Choroid plexus epithelial cell (primary cell): ENCODE results near the gene CPEB1.

ENCODE experiments used
- DNase-seq: peaks from one replicate; pipeline ENCODE4 v3.0.0-alpha.2; 2010; ENCODE audit warnings: low read depth
- H3K4me3 ChIP-seq: 2 replicates; pipeline ENCODE4 v1.5.1; 2011; ENCODE audit warnings: low read depth, mild to moderate bottlenecking, control low read depth, low read length, moderate library complexity
- CTCF ChIP-seq: conservative IDR thresholded peaks from 2 replicates; pipeline ENCODE4 v1.5.1; 2011; ENCODE audit warnings: low read depth, mild to moderate bottlenecking, control low read depth, inconsistent platforms, low read length, moderate library complexity

CPEB1 gene

GRCh38 chr15:82643992-82644391 is 3.2 kb downstream of the CPEB1 start:
- peak; percentile 12 for DNase-seq
- no peak for TF ChIP-seq CTCF
- no peak overlapping the region for H3K4me3 ChIP-seq

GRCh38 chr15:82642656-82643055 is 4.5 kb downstream of the CPEB1 start:
- H3K4me3 ChIP-seq = no peak overlapping the region
- DNase-seq = no peak
- no peak for TF ChIP-seq CTCF

- DNase-seq = no peak
- no peak for TF ChIP-seq CTCF
- H3K4me3 ChIP-seq = no peak overlapping the region
Measured at GRCh38 chr15:82641129-82641798, 5.9 kb downstream of the CPEB1 start.

GRCh38 chr15:82640672-82641071 is 6.5 kb downstream of the CPEB1 start:
- no peak for DNase-seq
- no peak overlapping the region for H3K4me3 ChIP-seq
- no peak for TF ChIP-seq CTCF

GRCh38 chr15:82635798-82636197 is 11.4 kb downstream of the CPEB1 start:
- DNase-seq = no peak
- no peak for TF ChIP-seq CTCF
- H3K4me3 ChIP-seq = no peak overlapping the region

- no peak for TF ChIP-seq CTCF
- H3K4me3 ChIP-seq = no peak overlapping the region
- DNase-seq = no peak
Measured at GRCh38 chr15:82630033-82630432, 17.1 kb downstream of the CPEB1 start.

GRCh38 chr15:82625136-82625535 is 22.0 kb downstream of the CPEB1 start:
- no peak for TF ChIP-seq CTCF
- DNase-seq = no peak
- H3K4me3 ChIP-seq = no peak overlapping the region
